ENCODE data around the gene TMEFF1. TPM values are rescaled to one million over a fixed set of nuclear protein-coding genes. Genes with fewer than 3 reads are reported as not detected.

TMEFF1 gene
- total RNA-seq: 3.6 and 6.4 TPM in 2 replicates

DNA sequence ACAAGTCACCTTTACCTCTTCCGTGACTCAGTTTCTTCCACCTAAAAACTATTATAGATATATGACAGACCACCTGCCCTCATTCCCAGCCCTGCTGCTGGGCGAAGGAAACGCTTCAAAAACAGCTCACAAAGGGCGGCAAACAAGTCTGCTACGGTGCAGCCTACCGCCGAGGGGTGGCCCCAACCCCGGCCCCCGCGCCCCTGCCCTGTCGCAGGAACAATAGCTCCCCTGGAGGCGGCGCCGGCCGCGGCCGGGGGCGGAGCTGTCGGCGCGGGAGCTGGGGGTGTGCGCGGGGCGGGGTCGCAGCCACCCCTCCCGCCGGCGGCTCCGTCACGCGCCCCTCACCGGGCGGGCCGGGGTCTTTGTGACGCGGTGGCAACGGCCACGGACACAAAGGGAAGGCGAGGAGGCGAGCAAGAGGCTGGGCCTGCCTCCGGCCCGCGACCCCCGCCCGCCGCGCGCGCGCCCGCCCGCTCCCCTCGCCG is at the start of gene TMEFF1:
TMEFF1 (plus strand) TSS at position 362 of the 488 bp plus-strand sequence. CDS start 396 bp downstream, outside the sequence.

DNA sequence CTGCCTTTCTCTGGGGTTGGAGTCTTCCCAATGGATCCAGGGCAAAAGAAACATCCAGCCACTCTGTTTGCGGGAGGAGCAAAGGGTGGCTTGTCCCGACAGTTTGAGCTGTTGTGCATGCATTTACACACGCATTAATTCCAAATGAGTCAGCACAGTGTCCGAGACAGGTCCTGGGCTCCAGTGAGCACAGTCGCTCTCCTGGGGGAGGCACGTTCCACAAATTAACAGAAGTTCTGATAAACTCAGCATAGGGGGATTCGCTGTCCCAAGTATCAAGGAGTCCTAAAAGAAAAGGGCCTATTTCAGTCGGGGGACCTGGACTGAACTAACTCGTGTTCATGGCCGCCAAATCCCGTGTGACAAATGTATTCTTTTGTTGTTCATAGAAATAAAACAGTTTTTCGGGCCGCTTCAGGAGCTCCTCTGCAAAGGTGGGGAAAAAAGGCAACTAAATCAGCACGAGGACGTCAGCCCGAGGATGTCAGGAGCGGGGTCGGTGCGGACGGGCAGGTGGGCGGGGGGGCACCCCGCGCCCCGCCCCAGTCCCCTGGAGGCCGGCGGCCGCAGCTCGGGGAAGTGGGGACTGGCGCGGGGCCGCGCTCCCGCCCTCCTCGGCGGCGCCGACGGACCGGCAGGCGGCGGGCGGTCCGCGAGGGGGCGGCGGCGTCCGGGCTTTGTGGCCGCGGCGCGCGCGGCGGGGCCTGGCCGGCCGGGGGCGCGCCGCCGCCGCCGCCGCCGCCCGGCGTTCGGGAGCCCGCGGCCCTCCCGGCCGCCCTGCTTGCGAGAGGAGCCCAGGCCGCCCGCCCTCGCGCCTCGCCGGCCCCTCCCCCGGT is 46.2 kb upstream of the TMEFF1 start, which contains the start of gene MSANTD3:
MSANTD3 (plus strand) TSS at position 614 of the 836 bp plus-strand sequence. CDS start 14,796 bp downstream, outside the sequence.

GRCh38 chr9:100577776-100578448 is 105.0 kb downstream of the TMEFF1 start, which contains the start of gene CAVIN4:
Gene CAVIN4 (plus strand): TSS chr9:100578079. CDS start chr9:100578144, 65 bp downstream.

Other genes starting within 250 kb of the TMEFF1 start
- 22.4 and 24.8 TPM in 2 replicates for gene TEX10, start 120.2 kb upstream of the TMEFF1 start, total RNA-seq
- gene MSANTD3, start 46.0 kb upstream of the TMEFF1 start, total RNA-seq: 54.9 and 58.3 TPM in 2 replicates
- 1.6 and 2.0 TPM in 2 replicates for gene CAVIN4, start 104.9 kb downstream of the TMEFF1 start, total RNA-seq

Measured in endothelial cell of coronary artery (primary cell).